ENCODE data around the gene MGMT.

GRCh38 chr10:129448086-129448485 lies 19.0 kb upstream of the MGMT start:
- no peak for TF ChIP-seq POLR2A (IDR thresholded peaks at IDR 0.05)
- TF ChIP-seq, protein P1, sequence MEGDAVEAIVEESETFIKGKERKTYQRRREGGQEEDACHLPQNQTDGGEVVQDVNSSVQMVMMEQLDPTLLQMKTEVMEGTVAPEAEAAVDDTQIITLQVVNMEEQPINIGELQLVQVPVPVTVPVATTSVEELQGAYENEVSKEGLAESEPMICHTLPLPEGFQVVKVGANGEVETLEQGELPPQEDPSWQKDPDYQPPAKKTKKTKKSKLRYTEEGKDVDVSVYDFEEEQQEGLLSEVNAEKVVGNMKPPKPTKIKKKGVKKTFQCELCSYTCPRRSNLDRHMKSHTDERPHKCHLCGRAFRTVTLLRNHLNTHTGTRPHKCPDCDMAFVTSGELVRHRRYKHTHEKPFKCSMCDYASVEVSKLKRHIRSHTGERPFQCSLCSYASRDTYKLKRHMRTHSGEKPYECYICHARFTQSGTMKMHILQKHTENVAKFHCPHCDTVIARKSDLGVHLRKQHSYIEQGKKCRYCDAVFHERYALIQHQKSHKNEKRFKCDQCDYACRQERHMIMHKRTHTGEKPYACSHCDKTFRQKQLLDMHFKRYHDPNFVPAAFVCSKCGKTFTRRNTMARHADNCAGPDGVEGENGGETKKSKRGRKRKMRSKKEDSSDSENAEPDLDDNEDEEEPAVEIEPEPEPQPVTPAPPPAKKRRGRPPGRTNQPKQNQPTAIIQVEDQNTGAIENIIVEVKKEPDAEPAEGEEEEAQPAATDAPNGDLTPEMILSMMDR (IDR thresholded peaks at IDR 0.05) = no peak
